GM10248 (cell line): ENCODE measurements around the gene PEX12.
"Not testable (repeated sequence)": the region's sequence is repeated elsewhere in the genome, so short reads cannot be mapped to it uniquely, and the experiment has no call there.

Experiments
- CTCF ChIA-PET: fragments of 300-600 bp; sonication (Branson Sonifier 250); formaldehyde crosslinking; extraction: SDS; loops from one replicate; lab custom pipeline; 2021; ENCODE audit warnings: antibody characterized with exemption; lab: Yijun Ruan, JAX
- POLR2A ChIA-PET: fragments of 350-650 bp; sonication (Branson Sonifier 250); formaldehyde crosslinking; extraction: SDS; loops from one replicate; lab custom pipeline; 2020; ENCODE audit warnings: antibody characterized with exemption; lab: Yijun Ruan, JAX
- DNase-seq: peaks from one replicate; pipeline ENCODE4 v3.0.0; 2012; ENCODE audit errors: extremely low spot score
- TF ChIP-seq, protein P1 (sequence below): IDR thresholded peaks from 2 replicates; pipeline ENCODE4 v1.5.1; 2012; ENCODE audit warnings: mild to moderate bottlenecking, low read depth; ENCODE audit errors: extremely low read depth, missing control alignments, control extremely low read depth

PEX12 gene

DNA sequence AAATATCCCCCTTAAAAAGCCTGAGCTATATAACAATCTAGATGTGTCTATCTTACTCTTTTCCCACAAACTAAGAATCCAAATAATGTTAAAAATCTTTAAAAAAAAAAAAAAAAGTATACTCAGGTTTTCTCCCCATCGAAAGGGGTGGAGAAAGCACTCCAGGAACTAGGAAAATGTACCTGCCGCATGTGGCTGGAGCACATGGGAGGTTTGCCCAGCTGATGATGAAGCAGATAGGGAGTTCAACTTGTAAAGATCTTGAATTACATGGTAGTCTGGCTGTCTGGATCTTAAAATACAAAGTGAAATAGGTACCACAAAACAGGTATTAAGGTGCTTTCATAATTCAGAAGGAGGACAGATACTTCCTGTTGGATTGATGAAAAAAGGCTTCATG lies 9.0 kb downstream of the PEX12 start:
- DNase-seq: no peak
- CTCF ChIA-PET: interaction anchor here (0.8 to 1.6 kb wide), 3 partner anchors 9 to 178 kb away, joined by 3 to 5 read pairs (median 3); partner anchors contain the start of genes PEX12 and SLFN14
- TF ChIP-seq, protein P1, sequence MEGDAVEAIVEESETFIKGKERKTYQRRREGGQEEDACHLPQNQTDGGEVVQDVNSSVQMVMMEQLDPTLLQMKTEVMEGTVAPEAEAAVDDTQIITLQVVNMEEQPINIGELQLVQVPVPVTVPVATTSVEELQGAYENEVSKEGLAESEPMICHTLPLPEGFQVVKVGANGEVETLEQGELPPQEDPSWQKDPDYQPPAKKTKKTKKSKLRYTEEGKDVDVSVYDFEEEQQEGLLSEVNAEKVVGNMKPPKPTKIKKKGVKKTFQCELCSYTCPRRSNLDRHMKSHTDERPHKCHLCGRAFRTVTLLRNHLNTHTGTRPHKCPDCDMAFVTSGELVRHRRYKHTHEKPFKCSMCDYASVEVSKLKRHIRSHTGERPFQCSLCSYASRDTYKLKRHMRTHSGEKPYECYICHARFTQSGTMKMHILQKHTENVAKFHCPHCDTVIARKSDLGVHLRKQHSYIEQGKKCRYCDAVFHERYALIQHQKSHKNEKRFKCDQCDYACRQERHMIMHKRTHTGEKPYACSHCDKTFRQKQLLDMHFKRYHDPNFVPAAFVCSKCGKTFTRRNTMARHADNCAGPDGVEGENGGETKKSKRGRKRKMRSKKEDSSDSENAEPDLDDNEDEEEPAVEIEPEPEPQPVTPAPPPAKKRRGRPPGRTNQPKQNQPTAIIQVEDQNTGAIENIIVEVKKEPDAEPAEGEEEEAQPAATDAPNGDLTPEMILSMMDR: no peak
- POLR2A ChIA-PET: no interaction called here

DNA sequence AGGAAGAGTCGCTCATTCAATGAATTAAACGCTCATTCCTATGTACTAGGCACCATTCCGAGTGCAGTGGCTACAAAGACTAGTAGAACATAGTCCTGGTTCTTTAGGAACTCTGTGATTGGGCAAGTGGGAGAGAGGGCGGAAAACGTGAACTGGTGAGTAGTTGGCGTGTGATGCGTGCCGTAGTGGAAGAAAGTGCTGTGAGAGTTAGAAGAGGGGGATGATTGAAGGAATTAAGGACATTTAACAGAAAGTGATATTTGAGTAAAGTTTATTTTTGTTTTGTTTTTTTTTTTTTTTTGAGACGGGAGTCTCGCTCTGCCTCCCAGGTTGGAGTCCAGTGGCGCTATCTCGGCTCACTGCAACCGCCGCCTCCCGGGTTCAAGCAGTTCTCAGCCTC lies 9.8 kb downstream of the PEX12 start:
- CTCF ChIA-PET: interaction anchor here (0.8 to 1.0 kb wide), 3 partner anchors 8 to 45 kb away, joined by 3 read pairs; partner anchors contain the start of gene SLFN14
- DNase-seq: peak; percentile 26
- POLR2A ChIA-PET: interaction anchor here (1.0 kb wide), 1 partner anchor 10 kb away, joined by 3 read pairs; the partner anchor contains the start of gene PEX12
- TF ChIP-seq, protein P1: no peak

DNA sequence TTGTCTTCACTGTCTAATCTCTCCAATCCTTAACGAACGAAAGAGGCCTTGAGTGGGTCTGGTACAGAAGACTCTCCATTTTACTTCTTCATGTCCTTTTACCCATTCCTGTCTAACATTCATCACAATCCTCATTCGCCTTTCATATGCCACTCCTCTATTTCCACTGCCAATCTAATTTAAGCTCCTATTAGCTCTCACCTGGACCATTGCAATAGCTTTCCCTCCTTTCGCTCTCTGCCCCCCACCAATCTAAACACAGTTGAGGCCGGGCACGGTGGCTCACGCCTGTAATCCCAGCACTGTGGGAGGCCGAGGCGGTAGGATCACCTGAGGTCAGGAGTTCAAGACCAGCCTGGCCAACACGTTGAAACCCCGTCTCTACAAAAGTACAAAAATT lies 11.4 kb downstream of the PEX12 start:
- no peak for DNase-seq
- TF ChIP-seq, protein P1: no peak
- POLR2A ChIA-PET: interaction anchor here (0.6 to 1.1 kb wide), 3 partner anchors 19 to 34 kb away, joined by 4 to 5 read pairs (median 4); no protein-coding TSS in a partner anchor
- CTCF ChIA-PET: interaction anchor here (1.4 to 2.7 kb wide), 2 partner anchors 11 to 13 kb away, joined by 3 to 8 read pairs; partner anchors contain the start of gene PEX12

DNA sequence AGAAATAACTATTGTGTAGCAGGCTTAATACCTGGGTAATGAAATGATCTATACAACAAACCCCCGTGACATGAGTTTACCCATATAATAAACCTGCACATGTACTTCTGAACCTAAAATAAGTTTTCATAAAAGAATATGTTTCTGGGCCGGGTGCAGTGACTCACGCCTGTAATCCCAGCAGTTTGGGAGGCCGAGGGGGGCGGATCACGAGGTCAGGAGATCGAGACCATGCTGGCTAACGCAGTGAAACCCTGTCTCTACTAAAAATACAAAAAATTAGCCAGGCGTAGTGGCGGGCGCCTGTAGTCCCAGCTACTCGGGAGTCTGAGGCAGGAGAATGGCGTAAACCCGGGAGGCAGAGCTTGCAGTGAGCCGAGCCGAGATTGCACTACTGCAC lies 15.2 kb downstream of the PEX12 start:
- DNase-seq, POLR2A ChIA-PET: not testable (repeated sequence)
- CTCF ChIA-PET: interaction anchor here (1.7 to 3.1 kb wide), 3 partner anchors 11 to 250 kb away, joined by 4 to 10 read pairs (median 4); no protein-coding TSS in a partner anchor

DNA sequence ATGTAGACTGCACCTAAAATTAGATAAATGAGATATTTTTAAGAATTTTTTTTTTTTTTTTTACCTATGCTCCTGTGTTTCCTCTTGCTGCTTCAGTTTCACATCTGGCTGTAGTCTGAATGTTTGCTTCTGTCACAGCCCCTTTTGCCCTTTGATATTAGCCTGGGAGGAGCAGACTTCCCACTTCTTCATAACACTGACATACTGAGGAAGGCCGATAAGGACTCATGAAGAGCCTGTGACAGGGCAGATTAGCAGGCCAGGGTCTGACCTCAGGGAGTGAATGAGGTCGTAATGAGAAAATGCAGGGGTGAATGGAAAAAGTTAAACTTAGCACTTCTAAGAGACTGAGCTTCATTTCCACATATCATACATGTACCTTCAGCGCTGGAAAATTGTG lies 17.7 kb downstream of the PEX12 start, which contains the start of gene SLFN14:
Gene SLFN14 (minus strand): TSS at position 117 of the 400 bp plus-strand sequence. CDS start 2,757 bp downstream, outside the sequence.
- no peak for DNase-seq
- ChIA-PET POLR2A (no interaction called here), CTCF (interaction anchor here (1.0 to 1.9 kb wide), 4 partner anchors 8 to 248 kb away, joined by 3 to 4 read pairs (median 4); partner anchors contain the start of gene SLFN12L)
- TF ChIP-seq, protein P1: no peak

DNA sequence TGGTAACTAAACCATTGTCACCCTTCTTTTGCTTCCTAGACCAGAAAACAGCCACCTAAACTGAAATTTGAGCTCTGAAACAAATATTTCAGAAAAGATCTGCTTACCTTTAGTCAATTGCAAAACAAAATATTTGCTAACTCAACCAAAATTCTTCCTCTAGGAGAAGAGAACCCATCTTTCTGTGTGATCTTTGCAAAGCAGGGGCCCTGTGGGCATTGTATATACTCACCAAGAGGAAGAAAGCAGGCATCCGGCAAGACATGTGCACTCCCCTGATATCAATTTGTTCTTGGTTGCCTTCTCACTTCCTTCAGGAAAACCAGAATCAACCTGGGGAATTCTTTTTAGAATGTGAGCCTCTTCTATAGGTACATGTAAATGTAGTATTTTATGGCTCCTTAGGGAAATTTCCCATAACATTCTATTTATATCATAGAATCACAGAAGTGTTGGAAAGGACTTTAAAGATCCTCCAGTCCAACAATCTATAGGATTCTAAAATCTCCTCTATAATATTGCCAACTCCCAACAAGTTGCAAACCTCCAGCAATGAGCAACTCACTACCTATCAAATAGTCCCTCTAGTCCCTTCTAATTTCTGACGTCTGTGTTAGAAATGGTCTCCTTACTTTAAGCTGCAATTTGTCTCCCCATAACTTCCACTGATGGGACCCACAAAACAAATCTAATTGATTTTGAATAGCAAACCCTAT lies 18.7 kb downstream of the PEX12 start:
- TF ChIP-seq, protein P1: no peak
- no peak for DNase-seq
- ChIA-PET POLR2A (no interaction called here), CTCF (interaction anchor here (1.0 to 1.9 kb wide), 4 partner anchors 9 to 23 kb away, joined by 3 to 4 read pairs (median 4); partner anchors contain the start of gene SLFN12L)

DNA sequence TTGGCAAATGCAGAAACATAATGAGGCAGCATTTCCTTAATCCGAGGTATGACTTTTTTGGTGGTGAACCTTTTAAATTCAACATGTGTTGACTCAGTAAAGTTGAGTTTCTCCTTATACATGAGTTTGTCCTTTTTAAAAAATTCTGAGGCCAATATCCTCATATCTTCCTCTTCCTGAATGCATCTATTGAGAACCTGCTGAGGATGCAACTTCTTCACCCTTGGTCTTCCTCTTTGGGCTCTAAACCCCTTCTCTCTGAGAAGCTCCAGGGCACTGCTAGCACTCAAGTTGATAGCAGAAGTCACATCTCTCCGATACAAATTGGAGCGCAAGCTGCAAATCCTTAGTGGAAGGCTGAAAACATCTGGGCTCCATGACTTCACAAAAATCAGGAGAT lies 21.0 kb downstream of the PEX12 start:
- TF ChIP-seq, protein P1: no peak
- DNase-seq: no peak
- CTCF ChIA-PET: interaction anchor here (0.9 to 1.6 kb wide), 4 partner anchors 21 to 190 kb away, joined by 3 to 4 read pairs (median 4); partner anchors contain the start of gene PEX12
- POLR2A ChIA-PET: no interaction called here
